GM13976 (cell line): Measurements from ENCODE around the gene CUEDC2.

Source experiments
- DNase-seq: peaks from one replicate; pipeline ENCODE4 v3.0.0; 2012; ENCODE audit warnings: low spot score
- CTCF ChIP-seq: IDR thresholded peaks from 2 replicates; pipeline ENCODE4 v1.5.1; 2012; ENCODE audit warnings: borderline replicate concordance, mild to moderate bottlenecking; ENCODE audit not compliant: insufficient read depth; ENCODE audit errors: extremely low read depth, missing control alignments, control extremely low read depth
- in situ Hi-C: fragments of 300-500 bp; cut with MboI; formaldehyde crosslinking; loops from one replicate; pipeline ENCODE4 v1.12.0; 2022; ENCODE audit warnings: low sequenced_read_pairs, mixed read lengths, inconsistent platforms; ENCODE audit not compliant: unreplicated experiment

The CUEDC2 gene

DNA sequence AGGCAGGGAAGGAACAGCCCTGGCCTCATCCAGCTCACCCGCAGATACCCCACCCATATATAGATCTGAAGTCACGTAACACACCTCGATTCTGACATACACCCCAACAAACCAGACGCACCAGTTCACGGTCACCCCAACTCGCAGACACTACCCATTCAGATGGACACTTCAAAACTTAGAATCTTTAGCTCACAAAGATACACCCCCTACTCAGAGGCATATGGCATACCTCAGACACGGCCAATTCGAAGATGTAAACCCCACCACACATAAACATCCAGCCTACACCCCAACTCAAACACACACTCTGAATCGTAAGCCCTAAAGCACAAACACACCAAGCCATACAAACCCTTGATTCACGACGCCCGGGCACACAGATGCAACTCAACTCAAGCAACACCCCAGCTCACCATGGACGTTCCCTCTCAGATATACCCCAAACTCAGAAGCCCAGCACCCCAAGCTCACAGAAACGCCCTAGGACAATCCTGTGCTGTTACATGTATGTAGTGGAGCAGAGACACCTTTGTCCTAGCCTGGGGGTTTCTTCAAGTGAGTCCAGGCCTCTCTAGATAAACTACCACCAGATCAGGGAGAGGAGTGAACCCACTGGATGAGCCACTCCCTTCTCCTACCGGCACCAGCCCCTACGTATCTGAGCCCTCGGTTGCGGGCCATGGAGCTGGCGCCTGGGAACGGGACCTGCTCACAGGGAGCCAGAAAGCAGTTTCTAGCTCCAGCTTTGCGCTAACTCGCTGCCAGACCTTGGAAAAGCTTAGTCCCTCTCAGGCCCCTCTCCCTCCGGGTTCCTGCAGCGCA lies 22.6 kb downstream of the CUEDC2 start:
- DNase-seq: no peak
- TF ChIP-seq CTCF: no peak
- in situ Hi-C loops: no loop called here

GRCh38 chr10:102408728-102409603 lies 23.4 kb downstream of the CUEDC2 start:
- TF ChIP-seq CTCF: no peak
- DNase-seq: peak; percentile 82
- in situ Hi-C loops: no loop called here

DNA sequence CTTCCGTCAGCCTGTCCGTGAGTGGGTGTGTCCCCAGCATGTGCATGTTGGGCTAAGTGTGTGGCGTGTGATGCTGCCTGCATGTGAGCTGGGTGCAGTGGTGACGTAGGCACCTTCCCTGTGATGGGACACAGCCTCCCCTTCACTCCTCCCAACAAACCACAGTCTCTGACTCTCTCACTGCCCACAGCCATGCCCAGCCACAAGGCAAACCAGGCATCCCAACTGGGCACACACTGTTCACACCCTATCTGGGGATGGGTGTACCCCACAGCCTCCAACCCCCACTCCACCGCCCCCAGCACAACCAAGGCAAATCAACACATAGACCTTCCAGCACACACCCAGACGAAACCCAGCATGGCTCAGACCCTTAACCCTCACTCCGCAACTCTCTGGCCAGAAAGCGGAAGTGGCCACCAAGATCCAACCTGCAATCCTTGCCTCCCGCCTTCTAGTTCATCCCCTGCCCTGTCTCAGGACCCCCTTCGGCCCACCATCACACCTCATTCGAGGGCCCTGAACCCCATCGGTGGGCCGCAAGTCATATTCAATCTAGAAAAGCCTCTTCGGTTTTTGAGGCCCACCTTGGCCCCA lies 24.1 kb downstream of the CUEDC2 start:
- in situ Hi-C loops: no loop called here
- no peak for TF ChIP-seq CTCF
- DNase-seq: no peak

DNA sequence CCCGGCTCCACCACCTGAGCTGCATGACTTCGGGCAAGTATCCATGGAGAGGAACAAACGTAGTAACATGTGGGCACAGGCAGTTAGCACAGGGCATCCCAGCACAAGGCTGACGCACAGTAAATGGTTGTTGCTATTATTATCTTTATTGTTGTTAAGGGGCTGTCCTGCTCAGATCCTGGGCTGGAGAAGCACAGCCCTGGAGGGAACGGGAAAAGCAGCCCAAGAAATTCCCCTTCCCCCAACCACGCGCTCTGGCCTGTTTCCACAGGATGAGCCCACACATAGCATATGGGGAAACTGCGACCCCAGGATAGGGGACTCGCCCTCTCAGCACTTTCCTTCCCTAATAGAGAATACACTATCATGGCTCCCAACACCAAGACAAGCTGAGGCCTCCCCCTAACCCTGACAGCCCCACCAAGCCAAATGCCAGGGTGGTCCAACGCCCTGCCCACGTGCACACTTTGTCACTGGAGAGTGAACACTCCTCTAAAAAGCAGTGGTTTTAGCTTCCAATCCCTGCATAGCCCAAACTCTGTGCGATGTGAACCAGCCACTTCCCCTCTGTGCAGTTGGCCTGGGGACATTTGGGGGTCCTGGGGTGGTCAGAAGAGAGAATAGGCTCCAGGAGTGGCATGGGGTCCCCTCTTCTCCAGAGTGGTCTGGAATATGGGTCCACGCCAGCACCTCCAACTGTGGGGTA lies 24.8 kb downstream of the CUEDC2 start:
- no peak for DNase-seq
- in situ Hi-C loops: no loop called here

DNA sequence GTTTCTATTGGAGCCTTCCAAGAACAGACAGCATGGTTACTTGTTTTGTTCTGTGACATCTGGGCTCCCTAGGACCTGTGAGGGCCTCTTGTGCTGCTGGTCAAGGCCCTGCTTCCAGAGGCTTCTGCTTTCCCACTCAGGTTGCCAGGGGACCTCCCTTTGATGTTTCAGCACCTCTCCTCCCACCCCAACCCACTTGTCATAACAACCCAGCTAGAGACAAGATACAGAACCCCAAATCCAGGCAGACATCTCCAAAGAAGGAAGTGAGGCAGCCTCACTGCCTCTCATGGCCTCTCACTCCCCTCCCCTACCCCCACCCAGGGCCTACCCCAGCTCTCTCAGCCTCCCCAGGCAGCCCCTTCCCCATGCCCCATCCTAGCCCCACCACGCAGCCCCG lies 25.6 kb downstream of the CUEDC2 start:
- in situ Hi-C loops: no loop called here
- TF ChIP-seq CTCF: no peak
- DNase-seq: no peak

More for the DNA sequence above, 24.8 kb downstream of the CUEDC2 start:
- TF ChIP-seq CTCF: no peak

DNA sequence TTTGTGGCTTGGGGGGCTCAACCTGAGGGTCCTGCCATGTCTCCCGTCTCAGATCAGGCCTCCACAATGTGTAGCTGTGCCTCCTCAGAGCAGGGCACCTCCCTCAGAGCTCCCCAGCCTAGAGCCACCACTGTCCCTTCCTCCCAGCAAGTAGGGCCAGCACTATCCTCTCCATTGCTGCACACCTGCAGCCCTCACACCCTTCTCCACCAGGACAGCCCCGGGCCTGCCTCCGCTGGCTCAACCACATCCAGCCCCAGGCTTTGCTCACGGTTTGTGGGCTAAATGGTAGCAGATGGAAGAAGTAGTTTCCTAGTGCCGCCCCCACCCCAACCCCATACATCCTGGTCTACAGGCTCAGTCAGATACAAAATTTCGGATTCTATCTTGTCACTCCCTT lies 26.7 kb downstream of the CUEDC2 start:
- in situ Hi-C loops: no loop called here
- TF ChIP-seq CTCF: no peak
- no peak for DNase-seq
